Measurements from ENCODE around the gene KANSL1. TPM values are rescaled to one million over a fixed set of nuclear protein-coding genes. Genes with fewer than 3 reads are reported as not detected.

The KANSL1 gene
- total RNA-seq, 1 experiment from 2014 or later = 47.6 TPM

GRCh38 chr17:46039592-46040186 lies 153.5 kb downstream of the KANSL1 start:
- ChIA-PET CTCF (no interaction called here), POLR2A (ENCODE audit: unreplicated experiment) (interaction anchor here (0.5 kb wide), 1 partner anchor 60 kb away, joined by 31 read pairs; no protein-coding TSS in a partner anchor)
- Histone ChIP-seq H3K9me2 (replicated peaks; ENCODE audit: low read length) (no peaks in the 10 kb centered on the region), H3K4me1 (ENCODE audit: insufficient read depth, low read length) (0 out of 2 replicates have a peak, but pooled peaks cover 2% of the 10 kb centered on the region), H3K36me3 (ENCODE audit: low read depth, low read length) (peaks cover 89% of the 10 kb centered on the region), H4K20me1 (ENCODE audit: low read length) (peaks cover 8% of the 10 kb centered on the region; the same call in 1 of the 2 replicates), H3K4me3 (ENCODE audit: low read length) (no peak overlapping the region), H3K79me2 (ENCODE audit: low read length) (no peaks in the 10 kb centered on the region), H3K27me3 (ENCODE audit: low read length) (no peaks in the 10 kb centered on the region), H3K4me2 (ENCODE audit: low read length) (no peak overlapping the region), H3K9ac (ENCODE audit: low read length) (no peak overlapping the region), H3K27ac (ENCODE audit: low read length) (no peak overlapping the region), H3K9me3 (ENCODE audit: low read length) (no peaks in the 10 kb centered on the region), H3F3A (ENCODE audit: low read length, unreplicated experiment) (no peaks in the 10 kb centered on the region), H2AFZ (ENCODE audit: low read length) (no peak overlapping the region)
- DNase-seq = no peak
- TF ChIP-seq EZH2phosphoT487 (IDR thresholded peaks at IDR 0.05; ENCODE audit: borderline replicate concordance, low read length) = no peak
- no peak for TF ChIP-seq CTCF (conservative IDR thresholded peaks at IDR 0.05; ENCODE audit: low read depth, low read length)
- no peak for TF ChIP-seq EZH2 (IDR thresholded peaks at IDR 0.05; ENCODE audit: low read length, unreplicated experiment)
- no TSS peak for BruUV-seq (replicated peaks)
- ATAC-seq = no peak
- intact Hi-C loops (cut with micrococcal nuclease) = loop anchor here (10.0 kb wide), 1 partner anchor 115 kb away; no protein-coding TSS in a partner anchor

GRCh38 chr17:46038937-46039336 lies 154.3 kb downstream of the KANSL1 start:
- Histone ChIP-seq H3K79me2 (ENCODE audit: low read length) (no peaks in the 10 kb centered on the region), H3K27ac (ENCODE audit: low read length) (no peak overlapping the region), H2AFZ (ENCODE audit: low read length) (no peak overlapping the region), H3K9me2 (replicated peaks; ENCODE audit: low read length) (no peaks in the 10 kb centered on the region), H3K36me3 (ENCODE audit: low read depth, low read length) (peaks cover 95% of the 10 kb centered on the region), H3K4me3 (ENCODE audit: low read length) (no peak overlapping the region), H3K9me3 (ENCODE audit: low read length) (no peaks in the 10 kb centered on the region), H3K27me3 (ENCODE audit: low read length) (no peaks in the 10 kb centered on the region), H3K4me2 (ENCODE audit: low read length) (no peak overlapping the region), H3K9ac (ENCODE audit: low read length) (no peak overlapping the region), H4K20me1 (ENCODE audit: low read length) (peaks cover 10% of the 10 kb centered on the region; the same call in 1 of the 2 replicates), H3K4me1 (ENCODE audit: insufficient read depth, low read length) (no peaks in the 10 kb centered on the region), H3F3A (ENCODE audit: low read length, unreplicated experiment) (no peaks in the 10 kb centered on the region)
- DNase-seq (no peak), ATAC-seq (no peak)
- POLR2A ChIA-PET (ENCODE audit: unreplicated experiment) = no interaction called here
- BruUV-seq (replicated peaks) = no TSS peak
- intact Hi-C loops (cut with micrococcal nuclease) = no loop called here
- CTCF ChIA-PET = no interaction called here
- TF ChIP-seq EZH2 (IDR thresholded peaks at IDR 0.05; ENCODE audit: low read length, unreplicated experiment) = no peak
- TF ChIP-seq EZH2phosphoT487 (IDR thresholded peaks at IDR 0.05; ENCODE audit: borderline replicate concordance, low read length) = no peak
- no peak for TF ChIP-seq CTCF (conservative IDR thresholded peaks at IDR 0.05; ENCODE audit: low read depth, low read length)

- TF ChIP-seq EZH2phosphoT487 (IDR thresholded peaks at IDR 0.05; ENCODE audit: borderline replicate concordance, low read length) (no peak), EZH2 (IDR thresholded peaks at IDR 0.05; ENCODE audit: low read length, unreplicated experiment) (no peak), CTCF (conservative IDR thresholded peaks at IDR 0.05; ENCODE audit: low read depth, low read length) (no peak)
- Histone ChIP-seq H3K9me2 (replicated peaks; ENCODE audit: low read length) (no peaks in the 10 kb centered on the region), H3K27me3 (ENCODE audit: low read length) (no peaks in the 10 kb centered on the region), H3K4me3 (ENCODE audit: low read length) (no peak overlapping the region), H3K79me2 (ENCODE audit: low read length) (no peaks in the 10 kb centered on the region), H3K36me3 (ENCODE audit: low read depth, low read length) (peaks cover 95% of the 10 kb centered on the region), H3K9ac (ENCODE audit: low read length) (no peak overlapping the region), H2AFZ (ENCODE audit: low read length) (no peak overlapping the region), H3K9me3 (ENCODE audit: low read length) (no peaks in the 10 kb centered on the region), H3K4me1 (ENCODE audit: insufficient read depth, low read length) (no peaks in the 10 kb centered on the region), H3K4me2 (ENCODE audit: low read length) (no peak overlapping the region), H4K20me1 (ENCODE audit: low read length) (peaks cover 10% of the 10 kb centered on the region), H3K27ac (ENCODE audit: low read length) (no peak overlapping the region), H3F3A (ENCODE audit: low read length, unreplicated experiment) (no peaks in the 10 kb centered on the region)
- DNase-seq (no peak), ATAC-seq (no peak)
- CTCF ChIA-PET = no interaction called here
- intact Hi-C loops (cut with micrococcal nuclease) = no loop called here
- no TSS peak for BruUV-seq (replicated peaks)
- POLR2A ChIA-PET (ENCODE audit: unreplicated experiment) = no interaction called here
Observed at GRCh38 chr17:46038414-46038813, 154.8 kb downstream of the KANSL1 start.

All from PC-3 (cell line).